SK-N-MC (cell line): Measurements from ENCODE around the gene DEAF1.

Experiments used
- EZH2 ChIP-seq: fragments of 200-600 bp; sonication (generic); IDR thresholded peaks from one replicate; pipeline ENCODE4 v1.6.1; 2017; ENCODE audit warnings: antibody characterized with exemption
- FOXP2 ChIP-seq: optimal IDR thresholded peaks from 2 replicates; pipeline ENCODE3; 2011; ENCODE audit warnings: mild to moderate bottlenecking, moderate library complexity; ENCODE audit not compliant: insufficient read depth; ENCODE audit errors: extremely low read length, control extremely low read depth
- POLR2AphosphoS5 ChIP-seq: IDR thresholded peaks from 2 replicates; pipeline ENCODE4 v1.6.1; 2012; ENCODE audit warnings: mild to moderate bottlenecking, low read depth, low read length, borderline replicate concordance

- no peak for TF ChIP-seq POLR2AphosphoS5
- no peak for TF ChIP-seq EZH2
- no peak for TF ChIP-seq FOXP2
These were observed 91.9 kb downstream of the DEAF1 start for GRCh38 chr11:603154-603553.
